OCI-M1 (cell line): Measurements from ENCODE around the gene MRPL47.
"Not testable (repeated sequence)": the region's sequence is repeated elsewhere in the genome, so short reads cannot be mapped to it uniquely, and the experiment has no call there.

Source experiments
- DNase-seq: peaks from one replicate; lab custom pipeline; 2025; lab: John Stamatoyannopoulos, UW

The MRPL47 gene

GRCh38 chr3:179604321-179605078 lies at the start of gene MRPL47, which contains the start of gene NDUFB5:
Gene MRPL47 (minus strand): TSS chr3:179604638. CDS start chr3:179604624, 14 bp downstream.
Gene NDUFB5 (plus strand): TSS chr3:179604794. CDS start chr3:179604816, 22 bp downstream.
- DNase-seq = peak; percentile 94

- peak; percentile 72 for DNase-seq
Observed at GRCh38 chr3:179653096-179653797, 48.8 kb upstream of the MRPL47 start.

- peak; percentile 69 for DNase-seq
Observed at GRCh38 chr3:179652447-179653095, 48.1 kb upstream of the MRPL47 start, which contains the start of gene USP13. Gene USP13 (plus strand): TSS chr3:179653040. CDS start chr3:179653226, 186 bp downstream.

- no peak for DNase-seq
Observed at GRCh38 chr3:179651687-179652446, 47.4 kb upstream of the MRPL47 start.

GRCh38 chr3:179646177-179646576 lies 41.7 kb upstream of the MRPL47 start:
- DNase-seq = no peak

- not testable (repeated sequence) for DNase-seq
Observed at GRCh38 chr3:179643837-179644236, 39.4 kb upstream of the MRPL47 start.

- no peak for DNase-seq
Observed at GRCh38 chr3:179642871-179643270, 38.4 kb upstream of the MRPL47 start.

- no peak for DNase-seq
Observed at GRCh38 chr3:179640469-179640868, 36.0 kb upstream of the MRPL47 start.

- no peak for DNase-seq
Observed at GRCh38 chr3:179630753-179631451, 26.5 kb upstream of the MRPL47 start.

- no peak for DNase-seq
Observed at GRCh38 chr3:179624451-179624850, 20.0 kb upstream of the MRPL47 start.

GRCh38 chr3:179622023-179622422 lies 17.6 kb upstream of the MRPL47 start:
- DNase-seq = no peak

- peak; percentile 85 for DNase-seq
Observed at GRCh38 chr3:179615458-179616173, 11.2 kb upstream of the MRPL47 start.

GRCh38 chr3:179613807-179614206 lies 9.4 kb upstream of the MRPL47 start:
- no peak for DNase-seq

- no peak for DNase-seq
Observed at GRCh38 chr3:179610066-179610465, 5.6 kb upstream of the MRPL47 start.

- peak; percentile 61 for DNase-seq
Observed at GRCh38 chr3:179608931-179609720, 4.7 kb upstream of the MRPL47 start.

- DNase-seq = no peak
Observed at GRCh38 chr3:179606534-179607085, 2.2 kb upstream of the MRPL47 start.

GRCh38 chr3:179603831-179604230 lies 607 bp downstream of the MRPL47 start:
- DNase-seq = peak; percentile 32

- DNase-seq = no peak
Observed at GRCh38 chr3:179603321-179603720, 1.1 kb downstream of the MRPL47 start.

- DNase-seq = no peak
Observed at GRCh38 chr3:179599531-179599930, 4.9 kb downstream of the MRPL47 start.
